IMR-90 (cell line): ENCODE data around the gene PPP1R12C. TPM values are rescaled to one million over a fixed set of nuclear protein-coding genes. Genes with fewer than 3 reads are reported as not detected.

ENCODE experiments used
- ATAC-seq: fragments of 200-7000 bp; cut with Tn5 transposase; 2 replicates; pipeline ENCODE4 v1.9.1; 2020; ENCODE audit warnings: low read depth, mild to moderate bottlenecking, moderate library complexity
- BruUV-seq: library from RNA; stranded (reverse); fragments of 400-500 nt; replicated peaks from 2 replicates; lab custom pipeline; 2021; lab: Mats Ljungman, UMichigan
- CTCF ChIA-PET: fragments of 300-600 bp; formaldehyde crosslinking; extraction: SDS; loops from one replicate; lab custom pipeline; 2021; ENCODE audit warnings: antibody characterized with exemption; lab: Yijun Ruan, JAX
- POLR2A ChIA-PET: fragments of 300-600 bp; sonication (Branson Sonifier 250); formaldehyde crosslinking; loops from one replicate; lab custom pipeline; 2022; ENCODE audit warnings: antibody characterized with exemption; ENCODE audit not compliant: unreplicated experiment; lab: Charles Lee
- DNase-seq: peaks from one replicate; pipeline ENCODE4 v3.0.0; 2013
- H2AFZ ChIP-seq: replicated peaks from 2 replicates; pipeline ENCODE3; 2013; ENCODE audit warnings: low read length, mild to moderate bottlenecking; ENCODE audit not compliant: poor library complexity
- H2AK5ac ChIP-seq: 2 replicates; pipeline ENCODE4 v1.6.1; 2013; ENCODE audit warnings: low read depth, low read length, inconsistent platforms
- H2AK9ac ChIP-seq: replicated peaks from 2 replicates; pipeline ENCODE3; 2013; ENCODE audit warnings: mild to moderate bottlenecking, low read depth, low read length, moderate library complexity; ENCODE audit not compliant: poor library complexity
- H2BK120ac ChIP-seq: 2 replicates; pipeline ENCODE4 v1.6.1; 2013; ENCODE audit warnings: low read depth, low read length, inconsistent platforms
- H2BK15ac ChIP-seq: 3 replicates; pipeline ENCODE4 v1.6.1; 2013; ENCODE audit warnings: low read depth, low read length, inconsistent platforms
- H2BK20ac ChIP-seq: 2 replicates; pipeline ENCODE4 v1.6.1; 2013; ENCODE audit warnings: low read depth, mild to moderate bottlenecking, inconsistent platforms, low read length, moderate library complexity
- H2BK5ac ChIP-seq: 2 replicates; pipeline ENCODE4 v1.6.1; 2013; ENCODE audit warnings: mild to moderate bottlenecking, low read depth, low read length, inconsistent platforms; ENCODE audit not compliant: poor library complexity, severe bottlenecking
- H3K14ac ChIP-seq: replicated peaks from 2 replicates; pipeline ENCODE4 v1.6.1; 2013; ENCODE audit warnings: low read depth, low read length, inconsistent platforms
- H3K18ac ChIP-seq: 2 replicates; pipeline ENCODE4 v1.6.1; 2013; ENCODE audit warnings: low read depth, low read length, control low read depth
- H3K23ac ChIP-seq: 2 replicates; pipeline ENCODE4 v1.6.1; 2013; ENCODE audit warnings: low read depth, low read length, inconsistent platforms
- H3K27ac ChIP-seq: 2 replicates; pipeline ENCODE4 v1.5.1; 2013; ENCODE audit warnings: mild to moderate bottlenecking, control low read depth, low read length; ENCODE audit not compliant: insufficient read depth
- H3K27me3 ChIP-seq: 2 replicates; pipeline ENCODE4 v1.6.1; 2013; ENCODE audit warnings: low read length; ENCODE audit not compliant: control insufficient read depth, insufficient read depth
- H3K36me3 ChIP-seq: 2 replicates; pipeline ENCODE4 v1.6.1; 2013; ENCODE audit warnings: low read length, mixed read lengths; ENCODE audit not compliant: control insufficient read depth, insufficient read depth
- H3K4ac ChIP-seq: 2 replicates; pipeline ENCODE4 v1.6.1; 2013; ENCODE audit warnings: low read depth, low read length, inconsistent platforms
- H3K4me1 ChIP-seq: 2 replicates; pipeline ENCODE4 v1.6.1; 2013; ENCODE audit warnings: low read length, mixed read lengths; ENCODE audit not compliant: control insufficient read depth, insufficient read depth
- H3K4me2 ChIP-seq: 2 replicates; pipeline ENCODE4 v1.6.1; 2013; ENCODE audit warnings: low read depth, mild to moderate bottlenecking, control low read depth, low read length, moderate library complexity
- H3K4me3 ChIP-seq: 2 replicates; pipeline ENCODE4 v1.5.1; 2013; ENCODE audit warnings: low read depth, mild to moderate bottlenecking, control low read depth, low read length, moderate library complexity; ENCODE audit not compliant: insufficient read depth
- H3K56ac ChIP-seq: 2 replicates; pipeline ENCODE4 v1.6.1; 2013; ENCODE audit warnings: low read length, inconsistent platforms; ENCODE audit not compliant: insufficient read depth; ENCODE audit errors: extremely low read depth
- H3K79me1 ChIP-seq, 2 experiments: 2 replicates each; pipeline ENCODE4 v1.6.1; 2013; ENCODE audit warnings: low read length in 2 of 2, inconsistent platforms in 1 of 2, low read depth in 1 of 2
- H3K9ac ChIP-seq: 2 replicates; pipeline ENCODE4 v1.6.1; 2013; ENCODE audit warnings: low read depth, low read length, control low read depth
- H3K9me1 ChIP-seq: 2 replicates; pipeline ENCODE4 v1.6.1; 2013; ENCODE audit warnings: low read length, inconsistent platforms; ENCODE audit not compliant: insufficient read depth
- H3K9me3 ChIP-seq: 2 replicates; pipeline ENCODE4 v1.6.1; 2013; ENCODE audit warnings: low read length; ENCODE audit not compliant: control insufficient read depth, insufficient read depth
- H4K20me1 ChIP-seq: 2 replicates; pipeline ENCODE4 v1.6.1; 2013; ENCODE audit warnings: low read length, inconsistent platforms; ENCODE audit not compliant: insufficient read depth
- H4K5ac ChIP-seq: 2 replicates; pipeline ENCODE4 v1.6.1; 2013; ENCODE audit warnings: mild to moderate bottlenecking, low read depth, low read length, control low read depth
- H4K8ac ChIP-seq, 2 experiments: 2 replicates each; pipeline ENCODE4 v1.6.1; 2013; ENCODE audit warnings: low read depth in 2 of 2, low read length in 2 of 2, control low read depth in 1 of 2, inconsistent platforms in 1 of 2
- H4K91ac ChIP-seq: 2 replicates; pipeline ENCODE4 v1.6.1; 2013; ENCODE audit warnings: low read depth, low read length, inconsistent platforms; ENCODE audit not compliant: insufficient read depth
- CTCF ChIP-seq: conservative IDR thresholded peaks from 2 replicates; pipeline ENCODE4 v1.5.1; 2012; ENCODE audit warnings: mild to moderate bottlenecking, low read depth, low read length, improper control_type of control experiment
- MXI1 ChIP-seq: IDR thresholded peaks from 2 replicates; pipeline ENCODE4 v1.6.1; 2012; ENCODE audit warnings: low read depth, mild to moderate bottlenecking, low read length, moderate library complexity, borderline replicate concordance
- RAD21 ChIP-seq: IDR thresholded peaks from 2 replicates; pipeline ENCODE4 v1.6.1; 2012; ENCODE audit warnings: low read length, improper control_type of control experiment
- WGBS, 2 experiments: methylation state at CpG; one replicate each; pipeline versions ENCODE4 v1.1.5 to v1.1.7; 2013; ENCODE audit warnings: missing lambda C conversion rate in 2 of 2; ENCODE audit not compliant: insufficient read length in 1 of 2; ENCODE audit errors: extremely low coverage in 2 of 2; 5-methylcytosine and 5-hydroxymethylcytosine counted together
- dilution Hi-C: fragments of 300-500 bp; cut with HindIII; formaldehyde crosslinking; loops from one replicate; pipeline ENCODE4 v1.14.3; 2018; ENCODE audit warnings: low sequenced_read_pairs; ENCODE audit not compliant: unreplicated experiment
- in situ Hi-C: fragments of 300-500 bp; cut with MboI; formaldehyde crosslinking; loops from 3 replicates; pipeline ENCODE4 v1.14.3; 2019; ENCODE audit warnings: low sequenced_read_pairs, inconsistent platforms, mixed read lengths
- intact Hi-C: fragments of 100-400 bp; cut with micrococcal nuclease; formaldehyde crosslinking; loops from 2 replicates; pipeline ENCODE4 v1.10.0; 2022
- polyA plus RNA-seq, 3 experiments: library from polyadenylated mRNA; depleted of rRNA; stranded (reverse); fragments of >200 nt; gene quantifications; 2 replicates each; pipeline ENCODE4 v1.2.3, GENCODE V29; 2012; ENCODE audit warnings: low replicate concordance in 1 of 3
- total RNA-seq: library from RNA; depleted of rRNA; stranded (reverse); fragments of >200 nt; gene quantifications from 2 replicates; pipeline ENCODE4 v1.2.3, GENCODE V29; 2012

The PPP1R12C gene
- total and polyA plus RNA-seq, 2 of the 4 experiments (the other 2 are of a cell fraction) = 21.5 to 81.4 TPM

DNA sequence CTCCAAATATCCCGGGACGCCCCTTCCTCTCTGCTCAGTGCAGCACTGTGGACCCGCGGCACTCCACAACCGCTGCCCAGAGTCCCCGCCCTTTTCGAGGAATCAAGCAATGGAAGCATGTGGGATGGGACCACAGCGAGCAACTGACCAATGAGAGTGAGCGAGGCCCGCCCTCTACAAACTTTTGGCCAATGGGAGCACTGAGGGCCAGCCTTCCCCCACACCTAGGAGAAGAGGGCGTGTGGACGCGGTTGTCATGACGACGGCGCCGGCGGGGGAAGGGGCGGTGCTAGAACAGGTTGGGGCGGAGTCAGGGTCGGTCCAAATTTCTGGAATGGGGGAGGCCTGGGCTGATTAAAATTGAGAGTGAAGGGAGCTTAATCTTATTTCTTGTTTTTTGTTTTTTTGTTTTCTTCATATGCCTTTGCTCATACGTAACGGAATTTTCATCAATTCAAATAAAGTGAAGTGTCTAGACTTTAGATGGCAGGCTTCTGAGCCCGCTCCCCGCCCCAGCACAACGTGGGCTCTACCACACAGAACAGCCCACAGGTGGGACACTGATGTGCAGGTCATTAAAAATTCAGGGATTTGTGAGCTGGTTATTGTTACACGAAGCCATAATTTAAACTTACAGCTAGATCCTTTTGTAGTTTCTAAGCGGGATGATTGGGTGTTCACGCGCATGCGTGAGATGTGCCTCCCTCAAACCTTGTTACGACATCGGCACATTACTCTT is 49.3 kb upstream of the PPP1R12C start, which contains the start of gene DNAAF3 (continued):
- TF ChIP-seq MXI1 = peak; percentile 59; the same call in 1 of the 2 replicates

DNA sequence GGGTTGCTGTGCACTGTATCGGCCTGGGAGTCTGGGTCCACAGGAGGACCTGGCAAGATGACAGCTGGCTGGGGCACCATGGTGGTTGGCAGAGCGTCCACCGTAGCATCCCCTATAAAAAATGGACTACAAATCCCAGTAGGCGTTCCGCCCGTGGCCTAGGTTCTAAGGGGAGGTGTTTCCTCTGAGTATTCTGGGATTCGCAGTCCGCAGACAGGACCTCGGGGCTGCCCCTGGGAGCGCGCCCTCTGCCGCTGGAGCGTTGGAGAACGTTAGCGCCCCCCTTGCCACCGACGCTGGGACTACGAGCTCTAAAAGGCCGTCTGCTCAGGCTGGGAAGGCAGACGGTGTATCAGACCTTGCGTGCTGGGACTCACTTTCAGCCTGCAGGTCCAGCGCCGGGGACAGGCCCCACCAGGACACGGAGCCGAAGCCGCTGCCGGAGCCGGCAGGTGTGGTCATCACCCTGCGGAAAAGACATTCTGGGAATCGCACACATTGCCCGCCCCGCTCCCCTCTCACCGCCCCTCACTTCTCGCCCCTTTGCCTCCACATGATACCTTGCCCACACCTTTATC is 48.6 kb upstream of the PPP1R12C start:
- H2AK9ac ChIP-seq = peak overlapping the region; percentile 15
- ChIA-PET CTCF (interaction anchor here (0.5 kb wide), 1 partner anchor 110 kb away, joined by 3 read pairs; no protein-coding TSS in a partner anchor), POLR2A (no interaction called here)
- peaks cover 2% of the 10 kb centered on the region; the same call in 1 of the 2 replicates for H3K9me1 ChIP-seq
- no peak overlapping the region for H4K8ac ChIP-seq
- 8% methylated on average over 23 of the region's 34 CpGs; no CpG with 5 or more reads in 1 of the 2 experiments for WGBS, 2 experiments
- H2BK5ac ChIP-seq = no peak overlapping the region
- peak overlapping the region; percentile 95 for H2AFZ ChIP-seq
- no TSS peak for BruUV-seq
- no peak overlapping the region for H2BK120ac ChIP-seq
- no peak overlapping the region for H2BK15ac ChIP-seq
- H3K14ac ChIP-seq = no peak overlapping the region
- peak overlapping the region; percentile 78 for H3K4me2 ChIP-seq
- no peak overlapping the region for H3K56ac ChIP-seq
- no peak overlapping the region for H4K91ac ChIP-seq
- H3K9ac ChIP-seq = no peak overlapping the region
- H3K27me3 ChIP-seq = peaks cover 24% of the 10 kb centered on the region
- no peak overlapping the region for H3K23ac ChIP-seq
- H2AK5ac ChIP-seq = no peak overlapping the region
- H3K36me3 ChIP-seq = no peaks in the 10 kb centered on the region
- dilution Hi-C loops = no loop called here
- H3K9me3 ChIP-seq = no peaks in the 10 kb centered on the region
- H3K27ac ChIP-seq = no peak overlapping the region
- H4K20me1 ChIP-seq = no peaks in the 10 kb centered on the region
- H4K5ac ChIP-seq = no peak overlapping the region
- H3K4me1 ChIP-seq = no peaks in the 10 kb centered on the region
- DNase-seq (peak; percentile 56), ATAC-seq (peak; percentile 57)
- H3K4me3 ChIP-seq = peak overlapping the region; percentile 45
- no peak overlapping the region for H3K4ac ChIP-seq
- in situ Hi-C loops = no loop called here
- H3K79me1 ChIP-seq = no peaks in the 10 kb centered on the region
- intact Hi-C loops = no loop called here
- H3K18ac ChIP-seq = no peak overlapping the region
- TF ChIP-seq CTCF (peak; percentile 54), RAD21 (peak; percentile 17; the same call in 1 of the 2 replicates), MXI1 (no peak)
- H2BK20ac ChIP-seq = no peak overlapping the region
